HepG2 (cell line): ENCODE results near the gene CTCF. TPM values are rescaled to one million over a fixed set of nuclear protein-coding genes. Genes with fewer than 3 reads are reported as not detected.
A peak's percentile ranks its signal among the peaks of the same experiment; 100 is the strongest.

Experiments
- AGO2 ChIP-seq: fragments of 200-400 bp; formaldehyde crosslinking; optimal IDR thresholded peaks from 2 replicates; pipeline ENCODE3; 2017; ENCODE audit warnings: mild to moderate bottlenecking, low read depth, low read length, moderate library complexity
- BCL6 ChIP-seq: IDR thresholded peaks from 2 replicates; pipeline ENCODE4 v1.6.1; 2016; ENCODE audit warnings: missing genetic modification reagents, missing compliant biosample characterization
- FOSL2 ChIP-seq: sonication (generic); formaldehyde crosslinking; IDR thresholded peaks from 2 replicates; pipeline ENCODE4 v1.4.0; 2020; ENCODE audit warnings: missing genetic modification reagents
- HOXD1 ChIP-seq: sonication (generic); formaldehyde crosslinking; IDR thresholded peaks from 2 replicates; pipeline ENCODE4 v1.5.0; 2020; ENCODE audit warnings: missing genetic modification reagents
- KDM2A ChIP-seq: sonication (generic); formaldehyde crosslinking; IDR thresholded peaks from 2 replicates; pipeline ENCODE4 v1.4.0; 2020; ENCODE audit warnings: low read depth, missing genetic modification reagents, borderline replicate concordance
- POLR2G ChIP-seq: fragments of 200-400 bp; formaldehyde crosslinking; IDR thresholded peaks from 2 replicates; pipeline ENCODE4 v1.6.1; 2018; ENCODE audit warnings: mild to moderate bottlenecking, low read depth, low read length, moderate library complexity
- TAF1 ChIP-seq: sonication (generic); formaldehyde crosslinking; IDR thresholded peaks from 2 replicates; pipeline ENCODE4 v1.4.0; 2020; ENCODE audit warnings: missing genetic modification reagents
- ZNF263 ChIP-seq: sonication (generic); formaldehyde crosslinking; IDR thresholded peaks from 2 replicates; pipeline ENCODE4 v1.4.0; 2020; ENCODE audit warnings: missing genetic modification reagents
- ZNF788 ChIP-seq: sonication (generic); formaldehyde crosslinking; IDR thresholded peaks from 2 replicates; pipeline ENCODE4 v1.5.0; 2020; ENCODE audit warnings: mild to moderate bottlenecking, missing genetic modification reagents, borderline replicate concordance
- ZNF878 ChIP-seq: sonication (generic); formaldehyde crosslinking; IDR thresholded peaks from 2 replicates; pipeline ENCODE4 v1.8.1; 2023; ENCODE audit warnings: mild to moderate bottlenecking, missing genetic modification reagents, moderate library complexity
- ZSCAN31 ChIP-seq: sonication (generic); formaldehyde crosslinking; IDR thresholded peaks from 2 replicates; pipeline ENCODE4 v1.5.0; 2020; ENCODE audit warnings: low read depth, mild to moderate bottlenecking, missing genetic modification reagents
- polyA plus RNA-seq, 8 experiments: library from polyadenylated mRNA; depleted of rRNA in 3 of 8; stranded (reverse) in 7 of 8; unstranded in 1 of 8; fragments of >200 nt; fragmentation: Illumina TruSeq in 4 of 8; extraction: Trizol in 4 of 8; gene quantifications; 2 replicates each; pipeline versions ENCODE4 v1.2.1 to v1.2.3, GENCODE V29; 2011 to 2016; ENCODE audit warnings: low read depth in 4 of 8, missing spikeins in 1 of 8, mixed read lengths in 1 of 8; ENCODE audit not compliant: insufficient read depth in 1 of 8
- total RNA-seq, 5 experiments: library from RNA; depleted of rRNA; stranded (reverse); fragments of >200 nt; fragmentation: Illumina TruSeq; extraction: Trizol; gene quantifications; 2 replicates each; pipeline ENCODE4 v1.2.3, GENCODE V29; 2016; ENCODE audit warnings: low read depth in 1 of 5
- TF ChIP-seq, protein P1 (sequence below): sonication (generic); formaldehyde crosslinking; IDR thresholded peaks from 2 replicates; pipeline ENCODE4 v1.4.0; 2020; ENCODE audit warnings: missing genetic modification reagents, borderline replicate concordance
- TF ChIP-seq, protein P2 (sequence below): sonication (generic); formaldehyde crosslinking; IDR thresholded peaks from 2 replicates; pipeline ENCODE4 v1.4.0; 2020; ENCODE audit warnings: low read depth, missing genetic modification reagents

The CTCF gene
- total and polyA plus RNA-seq, 2 of the 13 experiments (the other 11 are each of a cell fraction or from before 2014, with no cell fraction given), result 19.5 to 37.5 TPM

DNA sequence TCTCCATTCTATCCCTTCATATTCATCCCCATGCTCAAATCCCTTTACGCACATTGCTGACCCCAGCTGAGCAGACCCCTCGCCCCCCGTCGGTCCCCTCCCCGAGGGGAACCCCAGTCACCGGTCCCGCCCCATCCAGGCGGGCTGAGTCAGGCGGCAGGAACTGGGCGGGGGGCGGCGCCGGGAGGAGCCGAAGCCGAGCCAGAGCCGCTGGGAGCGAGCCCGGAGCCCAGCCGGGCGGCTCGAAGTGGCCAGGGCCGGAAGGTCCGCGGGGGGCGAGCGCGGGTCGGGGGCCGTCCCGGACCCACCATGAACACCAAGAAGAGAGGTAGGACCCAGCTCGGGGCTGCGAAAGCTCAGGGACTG lies 25.1 kb upstream of the CTCF start (continued):
- TF ChIP-seq, protein P1, sequence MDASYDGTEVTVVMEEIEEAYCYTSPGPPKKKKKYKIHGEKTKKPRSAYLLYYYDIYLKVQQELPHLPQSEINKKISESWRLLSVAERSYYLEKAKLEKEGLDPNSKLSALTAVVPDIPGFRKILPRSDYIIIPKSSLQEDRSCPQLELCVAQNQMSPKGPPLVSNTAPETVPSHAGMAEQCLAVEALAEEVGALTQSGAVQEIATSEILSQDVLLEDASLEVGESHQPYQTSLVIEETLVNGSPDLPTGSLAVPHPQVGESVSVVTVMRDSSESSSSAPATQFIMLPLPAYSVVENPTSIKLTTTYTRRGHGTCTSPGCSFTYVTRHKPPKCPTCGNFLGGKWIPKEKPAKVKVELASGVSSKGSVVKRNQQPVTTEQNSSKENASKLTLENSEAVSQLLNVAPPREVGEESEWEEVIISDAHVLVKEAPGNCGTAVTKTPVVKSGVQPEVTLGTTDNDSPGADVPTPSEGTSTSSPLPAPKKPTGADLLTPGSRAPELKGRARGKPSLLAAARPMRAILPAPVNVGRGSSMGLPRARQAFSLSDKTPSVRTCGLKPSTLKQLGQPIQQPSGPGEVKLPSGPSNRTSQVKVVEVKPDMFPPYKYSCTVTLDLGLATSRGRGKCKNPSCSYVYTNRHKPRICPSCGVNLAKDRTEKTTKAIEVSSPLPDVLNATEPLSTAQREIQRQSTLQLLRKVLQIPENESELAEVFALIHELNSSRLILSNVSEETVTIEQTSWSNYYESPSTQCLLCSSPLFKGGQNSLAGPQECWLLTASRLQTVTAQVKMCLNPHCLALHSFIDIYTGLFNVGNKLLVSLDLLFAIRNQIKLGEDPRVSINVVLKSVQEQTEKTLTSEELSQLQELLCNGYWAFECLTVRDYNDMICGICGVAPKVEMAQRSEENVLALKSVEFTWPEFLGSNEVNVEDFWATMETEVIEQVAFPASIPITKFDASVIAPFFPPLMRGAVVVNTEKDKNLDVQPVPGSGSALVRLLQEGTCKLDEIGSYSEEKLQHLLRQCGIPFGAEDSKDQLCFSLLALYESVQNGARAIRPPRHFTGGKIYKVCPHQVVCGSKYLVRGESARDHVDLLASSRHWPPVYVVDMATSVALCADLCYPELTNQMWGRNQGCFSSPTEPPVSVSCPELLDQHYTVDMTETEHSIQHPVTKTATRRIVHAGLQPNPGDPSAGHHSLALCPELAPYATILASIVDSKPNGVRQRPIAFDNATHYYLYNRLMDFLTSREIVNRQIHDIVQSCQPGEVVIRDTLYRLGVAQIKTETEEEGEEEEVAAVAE (CRISPR knock-in tag), result no peak
- 0 out of 2 replicates have a peak, but pooled peaks have one; percentile 15 for TF ChIP-seq ZNF263
- no peak for TF ChIP-seq ZNF878
- peak; percentile 0; the same call in 1 of the 2 replicates for TF ChIP-seq ZNF788 (CRISPR knock-in tag)
- peak; percentile 53 for TF ChIP-seq AGO2
- peak; percentile 42; the same call in 1 of the 2 replicates for TF ChIP-seq ZSCAN31 (CRISPR knock-in tag)
- TF ChIP-seq POLR2G, result peak; percentile 44
- TF ChIP-seq KDM2A (CRISPR knock-in tag), result peak; percentile 20; the same call in 1 of the 2 replicates
- TF ChIP-seq BCL6 (CRISPR knock-in tag), result peak; percentile 61
- TF ChIP-seq HOXD1 (CRISPR knock-in tag), result 0 out of 2 replicates have a peak, but pooled peaks have one; percentile 18
- no peak for TF ChIP-seq TAF1
- TF ChIP-seq, protein P2, sequence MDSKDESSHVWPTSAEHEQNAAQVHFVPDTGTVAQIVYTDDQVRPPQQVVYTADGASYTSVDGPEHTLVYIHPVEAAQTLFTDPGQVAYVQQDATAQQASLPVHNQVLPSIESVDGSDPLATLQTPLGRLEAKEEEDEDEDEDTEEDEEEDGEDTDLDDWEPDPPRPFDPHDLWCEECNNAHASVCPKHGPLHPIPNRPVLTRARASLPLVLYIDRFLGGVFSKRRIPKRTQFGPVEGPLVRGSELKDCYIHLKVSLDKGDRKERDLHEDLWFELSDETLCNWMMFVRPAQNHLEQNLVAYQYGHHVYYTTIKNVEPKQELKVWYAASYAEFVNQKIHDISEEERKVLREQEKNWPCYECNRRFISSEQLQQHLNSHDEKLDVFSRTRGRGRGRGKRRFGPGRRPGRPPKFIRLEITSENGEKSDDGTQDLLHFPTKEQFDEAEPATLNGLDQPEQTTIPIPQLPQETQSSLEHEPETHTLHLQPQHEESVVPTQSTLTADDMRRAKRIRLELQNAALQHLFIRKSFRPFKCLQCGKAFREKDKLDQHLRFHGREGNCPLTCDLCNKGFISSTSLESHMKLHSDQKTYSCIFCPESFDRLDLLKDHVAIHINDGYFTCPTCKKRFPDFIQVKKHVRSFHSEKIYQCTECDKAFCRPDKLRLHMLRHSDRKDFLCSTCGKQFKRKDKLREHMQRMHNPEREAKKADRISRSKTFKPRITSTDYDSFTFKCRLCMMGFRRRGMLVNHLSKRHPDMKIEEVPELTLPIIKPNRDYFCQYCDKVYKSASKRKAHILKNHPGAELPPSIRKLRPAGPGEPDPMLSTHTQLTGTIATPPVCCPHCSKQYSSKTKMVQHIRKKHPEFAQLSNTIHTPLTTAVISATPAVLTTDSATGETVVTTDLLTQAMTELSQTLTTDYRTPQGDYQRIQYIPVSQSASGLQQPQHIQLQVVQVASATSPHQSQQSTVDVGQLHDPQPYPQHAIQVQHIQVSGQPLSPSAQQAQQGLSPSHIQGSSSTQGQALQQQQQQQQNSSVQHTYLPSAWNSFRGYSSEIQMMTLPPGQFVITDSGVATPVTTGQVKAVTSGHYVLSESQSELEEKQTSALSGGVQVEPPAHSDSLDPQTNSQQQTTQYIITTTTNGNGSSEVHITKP, result 0 out of 2 replicates have a peak, but pooled peaks have one; percentile 2
- TF ChIP-seq FOSL2 (CRISPR knock-in tag), result 0 out of 2 replicates have a peak, but pooled peaks have one; percentile 22
